Motor neuron (in vitro differentiated cells): ENCODE measurements around the gene FGFBP1. TPM values are rescaled to one million over a fixed set of nuclear protein-coding genes. Genes with fewer than 3 reads are reported as not detected.

ENCODE experiments used
- ATAC-seq, 8 experiments: fragments of 200-7000 bp; cut with Tn5 transposase; replicated peaks in 6 of 8; 2 replicates each; pipeline ENCODE4 v1.8.0; 2021; ENCODE audit warnings: mild to moderate bottlenecking in 8 of 8, moderate library complexity in 8 of 8
- H3K27ac ChIP-seq, 2 donors: fragments of 250-450 bp; sonication (Bioruptor Pico); 2 replicates each; pipeline ENCODE4 v1.9.0; 2021; ENCODE audit warnings: antibody characterized with exemption in 2 of 2, mild to moderate bottlenecking in 2 of 2, moderate library complexity in 1 of 2
- H3K4me1 ChIP-seq, 2 donors: fragments of 250-450 bp; sonication (Bioruptor Pico); replicated peaks in 1 of 2; 2 replicates each; pipeline ENCODE4 v1.6.1; 2021; ENCODE audit warnings: antibody characterized with exemption in 2 of 2, mild to moderate bottlenecking in 2 of 2, moderate library complexity in 1 of 2
- H3K4me3 ChIP-seq, 5 donors: fragments of 250-450 bp; sonication (Bioruptor Pico); 2 replicates each; pipeline ENCODE4 v1.9.0; 2021; ENCODE audit warnings: antibody characterized with exemption in 5 of 5, mild to moderate bottlenecking in 5 of 5, moderate library complexity in 4 of 5
- WGBS, 10 experiments: fragments of 450-650 bp; shearing (Covaris generic); methylation state at CpG; one replicate each; pipeline ENCODE4 v1.0.0; 2022; 5-methylcytosine and 5-hydroxymethylcytosine counted together
- in situ Hi-C, 9 experiments: fragments of 400-800 bp; cut with MboI; loops; one replicate each; pipeline ENCODE4 v1.15.0; 2021; ENCODE audit warnings: low sequenced_read_pairs in 9 of 9, low pct_unique_long_range_greater_than_20kb in 2 of 9; ENCODE audit not compliant: unreplicated experiment in 9 of 9
- total RNA-seq, 8 experiments: library from RNA; unstranded; fragments of 300-600 nt; gene quantifications; 2 replicates each; pipeline versions ENCODE4 v1.2.3 to v1.2.4, GENCODE V29; 2022

The FGFBP1 gene
- total RNA-seq: 10 to 100 TPM in 1 of 8 experiments, 1 to 10 TPM in 1, under 1 TPM in 2, not detected in 4; 0.14 to 10.7 (median 1.2) TPM

DNA sequence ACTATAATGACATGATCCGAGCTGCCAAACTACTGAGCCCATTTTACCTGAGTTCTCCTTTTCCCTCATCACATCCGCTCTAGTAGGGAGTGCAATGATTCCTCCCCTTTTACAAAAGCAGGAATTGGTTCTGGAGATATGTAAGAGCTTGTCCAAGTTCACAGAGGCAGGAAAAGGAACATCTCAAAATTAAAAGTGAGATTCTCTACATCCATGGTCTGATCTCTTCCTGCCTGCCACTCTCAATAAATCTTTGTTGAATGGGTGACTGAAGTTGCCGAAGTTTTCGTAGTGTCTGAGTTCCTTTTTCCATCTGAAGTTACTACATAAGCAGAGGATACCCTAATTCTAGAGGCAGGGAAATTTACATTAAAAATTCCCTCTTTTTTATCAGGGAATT is at the start of gene FGFBP1:
TSS of gene FGFBP1 (minus strand) at position 101 of the 400 bp plus-strand sequence. CDS start 2,108 bp downstream, outside the sequence.
- Histone ChIP-seq H3K27ac (no peak within 1 kb of the TSS), H3K4me1 (no peaks in the 10 kb centered on the region), H3K4me3 (no peak within 1 kb of the TSS)
- ATAC-seq: no peak
- in situ Hi-C loops: no loop called here
- WGBS, 10 experiments: 0 to 100% (median 73%) methylated on average over 1 to 4 of the region's 4 CpGs

DNA sequence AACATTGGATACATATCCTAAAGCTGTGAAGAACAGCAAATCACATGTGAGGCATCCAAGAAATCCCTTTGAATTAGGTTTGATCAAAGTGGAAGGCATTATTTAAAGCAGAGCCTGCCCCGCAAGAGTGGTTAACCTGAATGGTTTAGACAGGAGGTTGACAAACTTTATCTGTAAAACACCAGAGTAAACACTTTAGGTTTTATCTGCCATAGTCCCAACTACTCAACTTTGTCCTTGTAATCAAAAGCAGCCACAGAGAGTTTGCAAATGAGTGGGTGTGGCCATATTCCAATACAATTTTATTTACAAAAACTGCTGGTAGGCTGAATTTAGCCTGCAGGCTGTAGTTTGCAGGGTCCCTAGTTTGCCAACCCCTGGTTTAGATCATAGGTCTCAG is 49.7 kb upstream of the FGFBP1 start:
- peak in 3 of 8 experiments; percentile 11 to 43 (median 38) for ATAC-seq
- no peak overlapping the region for H3K4me3 ChIP-seq
- in situ Hi-C loops: loop anchor here in 1 of 9 experiments (25.0 kb wide), 1 partner anchor 501 kb away; no protein-coding TSS in a partner anchor
- WGBS, 10 experiments: 0 to 100% (median 100%) methylated on average over 1 of the region's 1 CpG; no CpG with 5 or more reads in 5 of the 10 experiments
- no peak overlapping the region for H3K27ac ChIP-seq
- peaks cover 0 to 3% of the 10 kb centered on the region in 2 donors for H3K4me1 ChIP-seq

DNA sequence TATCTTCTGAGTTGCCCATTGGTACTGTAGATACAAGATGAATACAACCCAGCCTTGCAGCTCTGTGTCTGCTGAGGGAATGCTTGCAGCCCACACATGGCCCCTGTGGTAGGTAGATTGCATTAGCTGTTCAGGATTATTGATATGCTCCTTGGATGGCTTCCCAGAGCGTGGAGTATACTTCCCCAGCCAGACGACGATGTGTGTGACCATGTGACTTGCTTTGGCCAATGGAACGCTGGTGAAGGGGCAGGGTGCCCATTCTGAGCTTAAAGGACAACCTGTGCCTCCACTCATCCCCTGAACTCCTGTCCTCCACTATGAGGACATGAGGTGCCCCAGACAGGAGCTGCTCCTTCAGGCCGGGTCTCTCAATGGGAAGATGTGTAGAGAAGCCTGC is 48.4 kb upstream of the FGFBP1 start:
- no peak overlapping the region for H3K27ac ChIP-seq
- ATAC-seq: no peak
- peaks cover 0 to 3% of the 10 kb centered on the region in 2 donors for H3K4me1 ChIP-seq
- 26 to 100% (median 71%) methylated on average over 2 to 4 of the region's 5 CpGs; no CpG with 5 or more reads in 2 of the 10 experiments for WGBS, 10 experiments
- H3K4me3 ChIP-seq: no peak overlapping the region
- in situ Hi-C loops: loop anchor here in 1 of 9 experiments (25.0 kb wide), 1 partner anchor 500 kb away; no protein-coding TSS in a partner anchor

DNA sequence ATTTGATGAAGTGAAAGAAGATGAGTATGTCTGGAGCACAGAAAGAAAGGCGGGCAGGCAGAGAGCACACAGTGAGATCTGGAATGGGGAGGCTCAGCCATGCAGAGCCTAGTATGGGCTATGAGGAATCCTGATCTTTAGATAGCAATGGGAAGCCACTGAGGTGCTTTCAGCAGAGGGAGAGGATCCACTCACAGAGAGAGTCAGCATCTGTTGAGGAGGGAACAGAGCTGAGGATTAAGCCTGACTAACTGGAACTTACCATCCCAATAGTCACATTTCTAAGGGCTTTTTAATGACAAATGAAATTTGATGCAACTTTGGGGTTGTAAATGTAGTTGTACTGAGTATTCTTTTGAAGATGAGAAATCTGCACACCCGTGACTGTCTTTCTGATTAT is 45.1 kb upstream of the FGFBP1 start:
- 69 to 100% (median 82%) methylated on average over 1 to 2 of the region's 2 CpGs; no CpG with 5 or more reads in 2 of the 10 experiments for WGBS, 10 experiments
- H3K27ac ChIP-seq: no peak overlapping the region
- no peaks in the 10 kb centered on the region for H3K4me1 ChIP-seq
- in situ Hi-C loops: loop anchor here in 1 of 9 experiments (25.0 kb wide), 1 partner anchor 496 kb away; no protein-coding TSS in a partner anchor
- ATAC-seq: peak in 4 of 8 experiments; percentile 38 to 78 (median 45)
- H3K4me3 ChIP-seq: no peak overlapping the region

DNA sequence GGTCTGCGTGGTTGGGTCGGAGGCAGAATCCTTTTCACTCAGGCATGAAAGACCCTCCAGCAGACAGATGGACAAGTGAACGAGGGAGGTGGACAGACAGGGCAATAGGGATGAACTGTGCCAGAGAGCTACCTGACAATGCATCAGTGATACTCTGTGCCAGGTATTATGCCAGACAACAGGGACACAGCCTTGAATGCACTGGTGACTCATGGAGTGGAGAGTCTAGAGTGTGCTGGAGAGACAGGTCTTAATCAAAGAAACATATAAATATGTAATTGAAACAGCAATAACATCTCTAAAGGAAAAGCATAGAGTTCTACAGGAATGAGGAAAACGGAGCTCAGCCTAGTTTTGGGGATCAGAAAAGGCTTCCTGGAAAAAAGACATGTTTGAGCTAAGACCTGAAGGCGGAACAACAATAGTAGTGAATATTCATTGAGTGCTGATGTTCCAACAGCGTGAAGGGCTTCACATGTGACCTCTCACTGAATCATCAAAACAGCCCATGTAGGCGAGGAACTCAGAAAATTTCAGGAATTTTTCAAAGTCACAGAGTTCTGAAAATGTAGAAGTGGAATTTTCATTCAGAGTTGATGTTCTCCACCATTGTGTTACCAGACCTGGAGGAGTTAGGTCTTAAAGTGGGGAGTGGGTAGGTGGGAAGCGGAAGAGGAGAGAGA is 44.4 kb upstream of the FGFBP1 start:
- ATAC-seq: peak in 3 of 8 experiments; percentile 85 to 97 (median 93)
- 41 to 100% (median 82%) methylated on average over 1 to 7 of the region's 8 CpGs for WGBS, 10 experiments
- Histone ChIP-seq H3K27ac (no peak overlapping the region), H3K4me1 (no peaks in the 10 kb centered on the region), H3K4me3 (no peak overlapping the region)
- in situ Hi-C loops: loop anchor here in 1 of 9 experiments (25.0 kb wide), 1 partner anchor 496 kb away; no protein-coding TSS in a partner anchor

DNA sequence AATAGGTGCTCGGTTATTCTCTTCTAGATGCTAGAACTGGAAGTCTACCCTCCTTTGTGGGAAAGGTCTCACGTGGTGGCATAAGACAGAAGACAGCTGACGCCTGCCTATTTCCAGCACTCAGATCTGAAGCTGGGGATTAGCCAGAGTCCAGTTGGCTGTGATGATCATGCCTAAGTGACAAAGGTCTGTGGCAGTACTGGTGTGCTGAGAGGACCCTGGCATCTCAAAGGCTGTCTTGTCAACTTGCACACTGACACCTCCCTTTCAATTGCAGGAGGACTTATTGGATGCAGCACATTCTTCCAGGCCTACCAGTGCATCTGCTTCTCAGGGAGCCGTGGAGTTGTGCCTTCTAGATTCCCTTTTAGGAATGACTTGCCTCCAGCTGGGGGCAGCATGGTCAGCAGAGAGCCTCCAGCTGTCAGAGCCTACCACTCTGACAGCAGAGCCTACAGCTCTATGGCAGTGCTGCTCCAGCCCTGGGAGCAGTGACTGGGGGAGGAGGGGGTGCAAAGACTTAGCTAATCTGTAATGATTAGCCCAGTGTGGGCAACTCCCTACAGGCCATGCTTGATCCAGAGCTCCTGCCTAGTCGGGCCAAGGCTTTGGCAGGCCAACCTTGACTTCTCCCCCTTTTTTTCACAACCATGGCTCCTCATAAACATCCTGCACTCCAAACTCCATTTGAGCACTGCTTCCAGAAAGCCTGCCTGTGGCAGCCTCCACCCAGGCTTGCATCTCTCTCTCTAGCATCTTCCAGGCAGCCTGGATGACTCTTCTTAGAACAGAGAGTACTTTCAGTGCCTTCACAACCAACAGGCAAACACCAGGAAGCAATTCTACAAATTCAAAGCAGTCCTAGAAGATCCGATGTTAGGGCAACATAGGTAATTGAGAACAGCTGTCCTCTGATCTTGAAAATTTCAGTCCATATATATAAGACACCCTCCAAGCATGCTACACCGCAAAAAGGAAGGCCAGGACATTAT is 38.2 kb upstream of the FGFBP1 start:
- ATAC-seq: peak in 3 of 8 experiments; percentile 89 to 95 (median 89)
- in situ Hi-C loops: loop anchor here in 1 of 9 experiments (25.0 kb wide), 1 partner anchor 489 kb away; no protein-coding TSS in a partner anchor
- H3K4me1 ChIP-seq: no peaks in the 10 kb centered on the region

DNA sequence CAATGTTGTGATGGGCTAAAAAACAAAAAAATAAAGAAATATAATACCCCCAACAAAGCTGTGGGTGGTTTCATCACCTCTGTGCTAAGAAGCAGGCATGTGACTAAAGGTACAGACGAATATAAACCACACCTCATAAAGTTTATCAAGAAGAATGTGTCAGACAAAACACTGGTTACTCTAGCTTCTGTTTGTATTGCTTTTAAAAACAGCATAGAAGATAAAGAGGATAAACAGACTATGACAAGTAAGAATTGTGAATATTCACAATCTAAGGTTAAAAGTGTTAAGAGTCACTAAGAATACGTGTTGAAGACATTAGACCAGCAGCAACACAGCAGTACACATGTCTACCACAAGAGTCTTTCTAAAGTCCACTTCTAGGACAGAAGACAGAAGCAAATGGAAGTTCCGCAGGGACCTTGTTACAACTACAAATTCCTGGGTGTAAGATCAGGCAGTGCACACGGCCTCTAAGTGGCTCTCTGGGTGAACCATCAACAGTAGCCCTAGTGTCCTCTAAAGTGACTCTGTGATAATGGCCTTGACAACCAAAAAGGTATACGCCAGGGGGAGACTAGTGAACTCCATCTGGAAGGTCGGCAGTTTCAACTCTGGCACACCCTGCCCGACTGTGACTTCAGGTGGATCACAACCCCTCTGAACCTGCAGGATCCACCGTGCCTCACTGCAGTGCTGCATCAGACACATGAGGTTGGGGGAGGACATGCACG is 32.7 kb upstream of the FGFBP1 start:
- Histone ChIP-seq H3K4me3 (no peak overlapping the region), H3K4me1 (no peaks in the 10 kb centered on the region), H3K27ac (no peak overlapping the region)
- ATAC-seq: no peak
- in situ Hi-C loops: loop anchor here in 1 of 9 experiments (25.0 kb wide), 1 partner anchor 159 kb away; no protein-coding TSS in a partner anchor
- whole genome bisulfite sequencing, 10 experiments: 0 to 100% (median 90%) methylated on average over 1 to 7 of the region's 9 CpGs; no CpG with 5 or more reads in 1 of the 10 experiments

More for the DNA sequence above, 38.2 kb upstream of the FGFBP1 start:
- H3K4me3 ChIP-seq: no peak overlapping the region
- WGBS, 10 experiments: 0 to 100% (median 81%) methylated on average over 2 to 7 of the region's 7 CpGs; no CpG with 5 or more reads in 3 of the 10 experiments
- H3K27ac ChIP-seq: no peak overlapping the region

DNA sequence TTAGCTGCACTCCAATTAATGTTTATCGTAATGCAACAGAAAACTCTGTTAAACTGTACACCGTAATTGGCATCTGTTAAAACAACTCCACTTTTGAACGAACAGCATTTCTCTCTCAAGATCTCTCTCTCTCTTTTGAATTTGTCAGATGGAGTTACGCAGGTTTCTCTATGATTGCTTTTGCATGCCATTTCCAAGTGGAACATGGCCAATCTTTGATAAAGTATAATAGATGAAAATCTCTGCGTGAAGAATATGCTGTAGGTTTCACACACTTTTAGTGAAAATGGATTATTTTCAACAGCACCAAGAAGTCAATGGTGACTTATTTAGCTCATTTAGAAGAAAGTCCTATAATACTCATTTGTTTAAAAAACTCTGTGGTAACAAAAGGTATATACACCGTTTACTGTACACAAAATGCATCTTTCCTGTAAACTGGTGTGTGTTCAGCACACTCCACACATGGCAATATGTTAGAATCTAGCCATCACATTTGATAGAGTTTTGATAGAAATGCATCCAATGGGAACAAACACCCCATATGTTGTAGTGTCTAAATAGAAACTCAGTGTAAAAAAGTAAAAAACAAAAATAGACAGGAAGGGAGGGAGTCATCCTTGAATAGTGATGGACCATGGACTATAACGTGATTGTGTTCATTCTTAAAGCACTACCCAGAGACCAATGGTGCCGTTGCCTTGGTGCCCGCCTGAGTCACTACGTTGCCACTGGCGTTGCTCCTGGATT is 30.2 kb upstream of the FGFBP1 start:
- Histone ChIP-seq H3K4me3 (no peak overlapping the region), H3K27ac (no peak overlapping the region), H3K4me1 (no peaks in the 10 kb centered on the region)
- WGBS, 10 experiments: 40 to 98% (median 93%) methylated on average over 2 to 10 of the region's 11 CpGs
- in situ Hi-C loops: loop anchor here in 1 of 9 experiments (25.0 kb wide), 1 partner anchor 156 kb away; no protein-coding TSS in a partner anchor
- ATAC-seq: no peak

DNA sequence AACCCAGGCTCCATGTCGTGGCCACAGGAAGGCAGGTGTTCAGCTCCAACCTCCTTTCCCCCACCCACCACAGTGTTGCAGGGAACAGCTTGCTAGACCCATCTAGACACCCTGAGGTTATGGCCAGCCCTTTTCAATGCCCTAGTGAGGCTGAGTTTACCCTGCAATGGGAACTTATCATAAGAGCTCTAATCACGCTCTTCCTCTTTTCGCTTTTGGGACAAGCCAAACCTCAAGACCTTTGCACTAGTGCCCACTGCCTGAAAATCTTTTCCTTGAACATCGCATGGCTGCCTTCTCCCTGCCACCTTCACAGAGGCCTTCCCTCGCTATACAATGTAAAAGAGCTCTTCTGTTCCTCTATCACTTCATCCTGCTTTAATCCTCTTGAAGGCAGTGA is 26.8 kb upstream of the FGFBP1 start:
- 80 to 100% (median 93%) methylated on average over 1 to 5 of the region's 5 CpGs; no CpG with 5 or more reads in 1 of the 10 experiments for WGBS, 10 experiments
- in situ Hi-C loops: loop anchor here in 1 of 9 experiments (25.0 kb wide), 1 partner anchor 153 kb away; no protein-coding TSS in a partner anchor
- H3K4me3 ChIP-seq: no peak overlapping the region
- no peak overlapping the region for H3K27ac ChIP-seq
- H3K4me1 ChIP-seq: no peaks in the 10 kb centered on the region
- ATAC-seq: no peak

DNA sequence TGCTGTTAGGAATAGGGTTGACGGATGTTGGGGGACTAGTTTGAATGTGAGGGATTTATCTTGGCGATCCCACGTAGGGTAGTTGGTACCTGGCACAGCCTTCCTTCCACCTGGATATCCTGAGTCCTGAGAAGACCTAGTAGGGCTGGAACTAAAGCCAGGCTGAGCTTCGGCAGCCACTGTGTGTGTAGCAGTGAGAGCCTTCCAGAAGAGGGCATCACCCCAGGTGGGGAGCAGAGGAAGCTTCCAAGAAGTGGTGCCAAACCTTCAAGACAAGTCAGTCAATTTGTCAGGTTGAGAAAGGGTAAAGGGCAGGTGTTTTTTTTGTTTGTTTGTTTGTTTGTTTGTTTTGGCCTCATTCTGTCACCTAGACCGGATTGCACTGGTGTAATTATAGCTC is 25.6 kb upstream of the FGFBP1 start:
- no peaks in the 10 kb centered on the region for H3K4me1 ChIP-seq
- 56 to 100% (median 97%) methylated on average over 1 to 5 of the region's 5 CpGs; no CpG with 5 or more reads in 4 of the 10 experiments for WGBS, 10 experiments
- H3K4me3 ChIP-seq: no peak overlapping the region
- in situ Hi-C loops: loop anchor here in 1 of 9 experiments (25.0 kb wide), 1 partner anchor 152 kb away; no protein-coding TSS in a partner anchor
- no peak for ATAC-seq
- no peak overlapping the region for H3K27ac ChIP-seq

DNA sequence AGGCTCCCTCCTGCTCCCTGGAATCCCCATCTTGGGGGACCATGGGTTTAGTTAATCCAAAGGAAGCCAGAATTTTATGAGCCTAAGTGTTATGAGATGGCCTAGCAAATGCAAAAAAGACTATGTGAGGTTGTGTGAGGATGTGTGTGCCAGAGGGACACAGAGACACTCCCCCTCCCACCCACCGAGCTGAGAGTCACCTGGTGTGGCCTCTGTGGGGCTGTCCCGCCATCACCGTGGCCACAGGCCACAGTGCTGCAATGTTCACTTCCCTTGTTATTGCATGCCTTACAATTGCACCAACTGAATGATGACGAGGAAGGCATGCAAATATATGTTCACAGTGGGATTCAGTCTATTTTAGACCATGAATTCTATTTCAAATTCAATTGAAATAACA is 25.0 kb upstream of the FGFBP1 start:
- Histone ChIP-seq H3K27ac (no peak overlapping the region), H3K4me3 (no peak overlapping the region), H3K4me1 (no peaks in the 10 kb centered on the region)
- 40 to 100% (median 71%) methylated on average over 1 to 4 of the region's 4 CpGs; no CpG with 5 or more reads in 3 of the 10 experiments for WGBS, 10 experiments
- ATAC-seq: peak in 3 of 8 experiments; percentile 6 to 68 (median 10)
- in situ Hi-C loops: loop anchor here in 1 of 9 experiments (25.0 kb wide), 1 partner anchor 151 kb away; no protein-coding TSS in a partner anchor
